Parathyroid adenoma (tissue), 2 donors: Measurements from ENCODE around the gene GTF2IRD2.
"Not testable (repeated sequence)": the region's sequence is repeated elsewhere in the genome, so short reads cannot be mapped to it uniquely, and the experiment has no call there.

Experiments used
- H2AFZ ChIP-seq: fragments of 300-600 bp; sonication (generic); one replicate; pipeline ENCODE4 v1.7.0; 2017; ENCODE audit warnings: antibody characterized with exemption, mild to moderate bottlenecking
- H3K27ac ChIP-seq: fragments of 300-600 bp; sonication (generic); one replicate; pipeline ENCODE4 v1.7.0; 2017
- H3K27me3 ChIP-seq: fragments of 300-600 bp; sonication (generic); one replicate; pipeline ENCODE4 v1.7.0; 2017; ENCODE audit warnings: low read length; ENCODE audit not compliant: control insufficient read depth, insufficient read depth
- H3K36me3 ChIP-seq: fragments of 300-600 bp; sonication (generic); one replicate; pipeline ENCODE4 v1.7.0; 2017; ENCODE audit warnings: low read length; ENCODE audit not compliant: control insufficient read depth, insufficient read depth
- H3K4me1 ChIP-seq: fragments of 300-600 bp; sonication (generic); one replicate; pipeline ENCODE4 v1.7.0; 2017; ENCODE audit warnings: control low read depth
- H3K4me2 ChIP-seq: fragments of 300-600 bp; sonication (generic); one replicate; pipeline ENCODE4 v1.7.0; 2017; ENCODE audit warnings: low read length
- H3K4me3 ChIP-seq: fragments of 300-600 bp; sonication (generic); one replicate; pipeline ENCODE4 v1.7.0; 2017; ENCODE audit warnings: low read depth, low read length
- H3K79me2 ChIP-seq: fragments of 300-600 bp; sonication (generic); one replicate; pipeline ENCODE4 v1.7.0; 2017; ENCODE audit warnings: control low read depth
- H3K9ac ChIP-seq: fragments of 300-600 bp; sonication (generic); one replicate; pipeline ENCODE4 v1.7.0; 2017; ENCODE audit warnings: mild to moderate bottlenecking
- H3K9me3 ChIP-seq: fragments of 300-600 bp; sonication (generic); one replicate; pipeline ENCODE4 v1.7.0; 2017; ENCODE audit warnings: low read length; ENCODE audit not compliant: control insufficient read depth
- donor health status: primary hyperparathyroidism.

The GTF2IRD2 gene

GRCh38 chr7:74850833-74851721, at the start of gene GTF2IRD2:
TSS of gene GTF2IRD2 (minus strand) at chr7:74851605. CDS start at chr7:74836378, 15,227 bp downstream.
- H3K27ac ChIP-seq: peak within 1 kb of the TSS; percentile 76
- H3K27me3 ChIP-seq, H3K4me2 ChIP-seq, H3K4me1 ChIP-seq, H2AFZ ChIP-seq, H3K36me3 ChIP-seq, H3K9me3 ChIP-seq, H3K4me3 ChIP-seq, H3K79me2 ChIP-seq, H3K9ac ChIP-seq: not testable (repeated sequence)

- not testable (repeated sequence) for H3K36me3 ChIP-seq, H3K79me2 ChIP-seq, H3K4me1 ChIP-seq, H3K9ac ChIP-seq, H3K9me3 ChIP-seq, H3K27me3 ChIP-seq
- H2AFZ ChIP-seq: peak overlapping the region; percentile 69
- H3K27ac ChIP-seq: peak overlapping the region; percentile 82
- H3K4me2 ChIP-seq: peak overlapping the region; percentile 35
- peak overlapping the region; percentile 54 for H3K4me3 ChIP-seq
These were observed 39.0 kb upstream of the GTF2IRD2 start for GRCh38 chr7:74890158-74891123.

GRCh38 chr7:74889518-74890129, 38.2 kb upstream of the GTF2IRD2 start:
- not testable (repeated sequence) for H3K4me1 ChIP-seq, H3K9ac ChIP-seq, H3K79me2 ChIP-seq, H3K4me3 ChIP-seq, H3K4me2 ChIP-seq, H3K27me3 ChIP-seq, H3K27ac ChIP-seq, H3K36me3 ChIP-seq, H3K9me3 ChIP-seq, H2AFZ ChIP-seq

GRCh38 chr7:74885295-74885694, 33.9 kb upstream of the GTF2IRD2 start:
- H2AFZ ChIP-seq, H3K9me3 ChIP-seq, H3K27ac ChIP-seq, H3K79me2 ChIP-seq, H3K4me1 ChIP-seq, H3K27me3 ChIP-seq, H3K4me3 ChIP-seq, H3K4me2 ChIP-seq, H3K9ac ChIP-seq, H3K36me3 ChIP-seq: not testable (repeated sequence)

GRCh38 chr7:74882110-74882509, 30.7 kb upstream of the GTF2IRD2 start:
- H3K9me3 ChIP-seq, H3K4me1 ChIP-seq, H3K79me2 ChIP-seq, H2AFZ ChIP-seq, H3K36me3 ChIP-seq, H3K9ac ChIP-seq, H3K4me2 ChIP-seq, H3K27me3 ChIP-seq, H3K27ac ChIP-seq, H3K4me3 ChIP-seq: not testable (repeated sequence)

GRCh38 chr7:74874748-74875512, 23.5 kb upstream of the GTF2IRD2 start:
- not testable (repeated sequence) for H3K4me1 ChIP-seq, H3K9ac ChIP-seq, H3K9me3 ChIP-seq, H3K36me3 ChIP-seq, H3K4me2 ChIP-seq, H3K27me3 ChIP-seq, H3K27ac ChIP-seq, H3K79me2 ChIP-seq, H3K4me3 ChIP-seq, H2AFZ ChIP-seq

GRCh38 chr7:74874104-74874747, 22.8 kb upstream of the GTF2IRD2 start:
- H3K27me3 ChIP-seq, H3K4me1 ChIP-seq, H3K9me3 ChIP-seq, H3K9ac ChIP-seq, H3K4me2 ChIP-seq, H3K27ac ChIP-seq, H2AFZ ChIP-seq, H3K4me3 ChIP-seq, H3K36me3 ChIP-seq, H3K79me2 ChIP-seq: not testable (repeated sequence)

- not testable (repeated sequence) for H3K4me2 ChIP-seq
These were observed 21.1 kb upstream of the GTF2IRD2 start for GRCh38 chr7:74872542-74872941.

GRCh38 chr7:74865777-74866176, 14.4 kb upstream of the GTF2IRD2 start:
- not testable (repeated sequence) for H3K27ac ChIP-seq, H3K36me3 ChIP-seq, H2AFZ ChIP-seq, H3K9me3 ChIP-seq, H3K79me2 ChIP-seq, H3K4me1 ChIP-seq, H3K27me3 ChIP-seq, H3K4me2 ChIP-seq, H3K9ac ChIP-seq, H3K4me3 ChIP-seq

More at GRCh38 chr7:74872542-74872941, 21.1 kb upstream of the GTF2IRD2 start:
- not testable (repeated sequence) for H3K36me3 ChIP-seq, H3K27ac ChIP-seq, H3K9ac ChIP-seq, H3K79me2 ChIP-seq, H3K27me3 ChIP-seq, H3K4me1 ChIP-seq, H3K4me3 ChIP-seq, H2AFZ ChIP-seq, H3K9me3 ChIP-seq

- not testable (repeated sequence) for H3K27me3 ChIP-seq, H3K79me2 ChIP-seq, H2AFZ ChIP-seq, H3K4me2 ChIP-seq, H3K27ac ChIP-seq, H3K9ac ChIP-seq, H3K9me3 ChIP-seq, H3K4me3 ChIP-seq, H3K36me3 ChIP-seq, H3K4me1 ChIP-seq
These were observed 1.6 kb downstream of the GTF2IRD2 start for GRCh38 chr7:74849853-74850252.
